HG02759 (cell line): ENCODE measurements around the gene ARHGEF11.

Experiments used
- ATAC-seq: cut with Tn5 transposase; IDR thresholded peaks from one replicate; pipeline ENCODE4 v1.9.1; 2021; ENCODE audit warnings: mild to moderate bottlenecking, moderate library complexity; ENCODE audit not compliant: unreplicated experiment

Gene ARHGEF11

GRCh38 chr1:156957634-156958033, 87.9 kb downstream of the ARHGEF11 start:
- ATAC-seq, result no peak

GRCh38 chr1:156956333-156956732, 89.2 kb downstream of the ARHGEF11 start:
- ATAC-seq, result no peak

- no peak for ATAC-seq
Measured at GRCh38 chr1:156953571-156953970, 92.0 kb downstream of the ARHGEF11 start.

- no peak for ATAC-seq
Measured at GRCh38 chr1:156951371-156951770, 94.2 kb downstream of the ARHGEF11 start.

GRCh38 chr1:156949127-156949526, 96.4 kb downstream of the ARHGEF11 start:
- no peak for ATAC-seq

- no peak for ATAC-seq
Measured at GRCh38 chr1:156948708-156949107, 96.8 kb downstream of the ARHGEF11 start.

- ATAC-seq, result no peak
Measured at GRCh38 chr1:156947818-156948525, 97.6 kb downstream of the ARHGEF11 start.

- ATAC-seq, result no peak
Measured at GRCh38 chr1:156947127-156947526, 98.4 kb downstream of the ARHGEF11 start.

- no peak for ATAC-seq
Measured at GRCh38 chr1:156945881-156946661, 99.5 kb downstream of the ARHGEF11 start.

- ATAC-seq, result no peak
Measured at GRCh38 chr1:156944848-156945247, 100.7 kb downstream of the ARHGEF11 start.

GRCh38 chr1:156944268-156944667, 101.3 kb downstream of the ARHGEF11 start:
- no peak for ATAC-seq

GRCh38 chr1:156943756-156944155, 101.8 kb downstream of the ARHGEF11 start:
- ATAC-seq, result no peak

- no peak for ATAC-seq
Measured at GRCh38 chr1:156942576-156942975, 103.0 kb downstream of the ARHGEF11 start.

GRCh38 chr1:156942176-156942575, 103.4 kb downstream of the ARHGEF11 start:
- ATAC-seq, result no peak

- ATAC-seq, result no peak
Measured at GRCh38 chr1:156941675-156942074, 103.9 kb downstream of the ARHGEF11 start.

GRCh38 chr1:156939786-156940334, 105.7 kb downstream of the ARHGEF11 start:
- ATAC-seq, result no peak

GRCh38 chr1:156938813-156939212, 106.7 kb downstream of the ARHGEF11 start:
- no peak for ATAC-seq

- ATAC-seq, result no peak
Measured at GRCh38 chr1:156937883-156938282, 107.7 kb downstream of the ARHGEF11 start.

- ATAC-seq, result no peak
Measured at GRCh38 chr1:156936721-156937220, 108.8 kb downstream of the ARHGEF11 start.

GRCh38 chr1:156936191-156936590, 109.4 kb downstream of the ARHGEF11 start:
- no peak for ATAC-seq

GRCh38 chr1:156935505-156936128, 109.9 kb downstream of the ARHGEF11 start:
- no peak for ATAC-seq
